Gastroesophageal sphincter (tissue), 4 donors: ENCODE results near the gene CDH22. TPM values are rescaled to one million over a fixed set of nuclear protein-coding genes. Genes with fewer than 3 reads are reported as not detected.
A peak's percentile ranks its signal among the peaks of the same experiment; 100 is the strongest.

Experiments used
- ATAC-seq: fragments of 150-250 bp; one replicate; pipeline ENCODE4 v1.9.1; 2016; ENCODE audit warnings: mild to moderate bottlenecking, moderate library complexity
- H3K27ac ChIP-seq, 4 donors: fragments of 200-600 bp; sonication (generic) in 3 of 4; 1 replicate in 3 of 4; 2 replicates in 1 of 4; pipeline ENCODE4 v1.5.1; 2016 to 2019
- H3K27me3 ChIP-seq: fragments of 200-600 bp; sonication (generic); one replicate; pipeline ENCODE4 v1.5.1; 2019
- H3K36me3 ChIP-seq, 2 donors: fragments of 200-600 bp; sonication (generic); one replicate each; pipeline ENCODE4 v1.5.1; 2019; ENCODE audit warnings: control low read depth in 1 of 2
- H3K4me1 ChIP-seq, 3 donors: fragments of 200-600 bp; sonication (generic); 1 replicate in 2 of 3; 2 replicates in 1 of 3; pipeline ENCODE4 v1.5.1; 2016 to 2019; ENCODE audit warnings: control low read depth in 2 of 3
- H3K4me3 ChIP-seq, 2 donors: fragments of 200-600 bp; sonication (generic); one replicate each; pipeline ENCODE4 v1.5.1; 2019; ENCODE audit warnings: mild to moderate bottlenecking in 1 of 2, moderate library complexity in 1 of 2
- H3K9me3 ChIP-seq, 3 donors: fragments of 200-600 bp; sonication (generic); one replicate each; pipeline ENCODE4 v1.5.1; 2017 to 2019; ENCODE audit warnings: control low read depth in 2 of 3
- EP300 ChIP-seq: sonication (generic); formaldehyde crosslinking; IDR thresholded peaks from one replicate; pipeline ENCODE4 v1.6.1; 2017; ENCODE audit warnings: antibody characterized with exemption, mild to moderate bottlenecking
- POLR2A ChIP-seq, 2 donors: fragments of 450-650 bp; IDR thresholded peaks; one replicate each; pipeline ENCODE4 v1.6.1; 2017; ENCODE audit warnings: antibody characterized with exemption in 2 of 2, mild to moderate bottlenecking in 2 of 2, moderate library complexity in 1 of 2
- POLR2AphosphoS5 ChIP-seq: sonication (generic); formaldehyde crosslinking; IDR thresholded peaks from one replicate; pipeline ENCODE4 v1.6.1; 2017; ENCODE audit warnings: antibody characterized with exemption
- WGBS, 2 donors: methylation state at CpG; one replicate each; pipeline ENCODE4 v1.1.5; 2018; ENCODE audit warnings: low coverage in 1 of 2; 5-methylcytosine and 5-hydroxymethylcytosine counted together
- total RNA-seq, 4 donors: library from RNA; depleted of rRNA; stranded (reverse); fragments of >200 nt; gene quantifications; one replicate each; pipeline ENCODE4 v1.1.0, GENCODE V29; 2016
- TF ChIP-seq, protein P1 (sequence below), 4 experiments: fragments of 200-600 bp in 2 of 4; fragments of 450-650 bp in 2 of 4; sonication (generic) in 1 of 4; IDR thresholded peaks; one replicate each; pipeline ENCODE4 v1.5.1; 2017 to 2019; ENCODE audit warnings: antibody characterized with exemption in 4 of 4, mild to moderate bottlenecking in 2 of 4, moderate library complexity in 2 of 4

The CDH22 gene
- total RNA-seq, 4 donors from 2014 or later = 0.15 TPM; not detected in 3

DNA sequence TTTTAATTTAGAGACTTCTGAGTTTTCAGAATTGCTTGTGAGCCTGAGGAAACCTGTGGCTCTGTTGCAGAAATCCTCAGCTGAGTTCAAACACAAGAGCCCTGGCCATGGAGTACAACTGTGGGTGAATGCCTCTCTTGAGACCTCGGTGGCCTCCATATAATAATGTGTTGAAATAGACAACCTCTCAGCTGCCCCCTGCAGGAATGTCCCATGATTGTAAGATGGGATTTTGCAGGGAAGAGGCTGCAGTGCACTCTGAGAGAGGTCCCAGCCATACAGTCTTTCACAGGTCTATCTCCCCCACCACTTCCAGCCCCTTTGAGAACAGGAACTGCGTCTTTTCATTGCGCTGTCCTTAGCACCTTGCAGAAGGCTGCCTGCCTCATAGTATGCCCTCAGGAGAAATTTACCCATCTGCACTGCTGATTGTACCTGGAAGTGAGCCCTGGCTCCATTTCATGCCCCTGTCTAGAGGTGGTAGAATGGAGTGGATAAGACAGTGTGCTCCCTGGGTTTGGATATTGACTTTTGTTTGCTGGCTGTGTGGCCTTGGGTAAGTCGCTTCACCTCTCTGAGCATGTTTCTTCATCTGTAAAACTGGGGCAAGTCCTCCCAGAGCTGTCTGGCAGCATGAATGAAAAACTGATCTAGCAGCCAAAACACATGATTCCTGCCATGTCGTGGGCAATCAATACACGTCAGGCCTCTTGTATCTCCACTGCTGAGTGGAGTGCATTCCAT, 16.8 kb upstream of the CDH22 start:
- Histone ChIP-seq H3K9me3 (no peaks in the 10 kb centered on the region), H3K4me3 (no peak overlapping the region), H3K4me1 (no peaks in the 10 kb centered on the region), H3K27me3 (peaks cover 96% of the 10 kb centered on the region), H3K27ac (no peak overlapping the region), H3K36me3 (no peaks in the 10 kb centered on the region)
- 52 to 73% methylated on average over 2 to 6 of the region's 6 CpGs for WGBS, 2 donors
- TF ChIP-seq, protein P1, sequence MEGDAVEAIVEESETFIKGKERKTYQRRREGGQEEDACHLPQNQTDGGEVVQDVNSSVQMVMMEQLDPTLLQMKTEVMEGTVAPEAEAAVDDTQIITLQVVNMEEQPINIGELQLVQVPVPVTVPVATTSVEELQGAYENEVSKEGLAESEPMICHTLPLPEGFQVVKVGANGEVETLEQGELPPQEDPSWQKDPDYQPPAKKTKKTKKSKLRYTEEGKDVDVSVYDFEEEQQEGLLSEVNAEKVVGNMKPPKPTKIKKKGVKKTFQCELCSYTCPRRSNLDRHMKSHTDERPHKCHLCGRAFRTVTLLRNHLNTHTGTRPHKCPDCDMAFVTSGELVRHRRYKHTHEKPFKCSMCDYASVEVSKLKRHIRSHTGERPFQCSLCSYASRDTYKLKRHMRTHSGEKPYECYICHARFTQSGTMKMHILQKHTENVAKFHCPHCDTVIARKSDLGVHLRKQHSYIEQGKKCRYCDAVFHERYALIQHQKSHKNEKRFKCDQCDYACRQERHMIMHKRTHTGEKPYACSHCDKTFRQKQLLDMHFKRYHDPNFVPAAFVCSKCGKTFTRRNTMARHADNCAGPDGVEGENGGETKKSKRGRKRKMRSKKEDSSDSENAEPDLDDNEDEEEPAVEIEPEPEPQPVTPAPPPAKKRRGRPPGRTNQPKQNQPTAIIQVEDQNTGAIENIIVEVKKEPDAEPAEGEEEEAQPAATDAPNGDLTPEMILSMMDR (IDR thresholded peaks at IDR 0.05) = peak in 3 of 4 experiments; percentile 6 to 21 (median 16)
- TF ChIP-seq EP300 = no peak
- no peak for ATAC-seq

DNA sequence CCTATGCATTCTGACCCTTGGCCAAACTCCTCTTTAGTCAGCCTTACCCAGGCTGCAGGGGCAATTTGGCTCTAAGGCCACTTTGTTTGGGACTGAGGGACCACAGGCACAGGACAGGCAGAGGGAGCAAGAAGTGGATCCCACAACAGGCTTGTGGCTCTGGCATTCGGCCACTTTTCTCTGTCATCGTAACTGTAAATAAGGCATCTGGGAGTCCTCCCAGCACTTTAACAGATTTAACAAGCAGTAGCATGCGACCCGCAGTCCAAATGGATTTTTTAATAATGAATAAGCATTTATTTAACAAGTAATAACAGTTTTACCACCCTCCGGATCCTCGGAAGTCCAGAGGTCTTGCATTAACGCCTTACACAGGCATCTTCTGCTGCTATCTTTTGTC, 16.1 kb upstream of the CDH22 start:
- ATAC-seq = no peak
- Histone ChIP-seq H3K4me3 (no peak overlapping the region), H3K9me3 (no peaks in the 10 kb centered on the region), H3K27ac (no peak overlapping the region), H3K36me3 (no peaks in the 10 kb centered on the region), H3K27me3 (peaks cover 96% of the 10 kb centered on the region), H3K4me1 (no peaks in the 10 kb centered on the region)
- 40 to 57% methylated on average over 5 to 6 of the region's 7 CpGs for WGBS, 2 donors
- TF ChIP-seq, protein P1 (IDR thresholded peaks at IDR 0.05) = no peak
- TF ChIP-seq POLR2AphosphoS5 = no peak
- TF ChIP-seq EP300 = no peak
- no peak for TF ChIP-seq POLR2A (IDR thresholded peaks at IDR 0.05)

DNA sequence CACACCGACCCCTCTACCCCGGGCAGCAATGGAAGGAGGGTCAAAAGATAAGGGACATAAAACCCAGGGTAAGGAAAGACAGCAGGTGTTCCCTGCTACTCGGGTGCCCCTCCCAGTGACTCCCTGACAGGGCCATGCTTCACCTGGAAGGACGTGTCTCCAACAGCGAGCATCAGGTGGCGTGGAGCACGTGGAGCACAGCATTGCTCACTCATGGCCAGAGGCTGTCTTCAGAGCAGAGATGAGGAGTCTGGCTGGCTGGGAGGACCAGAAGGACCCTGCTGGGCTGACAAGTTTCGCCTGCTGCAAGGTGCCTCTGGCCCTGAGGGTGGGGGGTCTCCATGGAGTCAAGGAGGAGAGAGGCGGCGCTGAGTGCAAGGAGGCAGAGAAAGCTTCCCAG, 15.3 kb upstream of the CDH22 start:
- Histone ChIP-seq H3K9me3 (no peaks in the 10 kb centered on the region), H3K4me3 (no peak overlapping the region), H3K4me1 (no peaks in the 10 kb centered on the region), H3K36me3 (no peaks in the 10 kb centered on the region), H3K27me3 (peaks cover 94% of the 10 kb centered on the region), H3K27ac (no peak overlapping the region)
- TF ChIP-seq POLR2AphosphoS5 = no peak
- TF ChIP-seq, protein P1 (IDR thresholded peaks at IDR 0.05) = no peak
- no peak for TF ChIP-seq EP300
- TF ChIP-seq POLR2A (IDR thresholded peaks at IDR 0.05) = no peak
- 53% methylated on average over 3 of the region's 10 CpGs; no CpG with 5 or more reads in 1 of the 2 donors for WGBS, 2 donors
- no peak for ATAC-seq

DNA sequence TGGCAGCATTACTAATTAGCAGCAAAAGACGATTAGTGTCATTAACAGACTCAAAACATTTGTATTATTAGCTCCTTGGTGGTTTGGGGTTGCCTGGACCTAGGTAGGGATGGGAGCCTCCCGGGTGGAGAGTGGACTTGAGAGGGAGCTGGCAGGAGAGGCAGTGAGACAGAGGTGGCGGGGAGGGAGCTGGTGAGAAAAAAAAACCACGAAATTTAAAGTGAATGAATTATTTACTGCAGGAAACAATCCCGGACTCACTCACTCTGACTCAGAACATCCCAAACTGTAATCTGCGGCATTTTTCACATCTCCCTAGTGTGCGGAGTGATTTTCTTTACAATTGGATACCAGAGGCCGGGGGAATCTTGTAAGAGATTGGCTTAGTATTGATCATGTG, 14.3 kb upstream of the CDH22 start:
- TF ChIP-seq POLR2A (IDR thresholded peaks at IDR 0.05) = no peak
- TF ChIP-seq EP300 = no peak
- TF ChIP-seq POLR2AphosphoS5 = no peak
- TF ChIP-seq, protein P1 (IDR thresholded peaks at IDR 0.05) = no peak
- ATAC-seq = no peak
- Histone ChIP-seq H3K36me3 (no peaks in the 10 kb centered on the region), H3K27ac (no peak overlapping the region), H3K4me3 (no peak overlapping the region), H3K9me3 (no peaks in the 10 kb centered on the region), H3K27me3 (peaks cover 94% of the 10 kb centered on the region), H3K4me1 (no peaks in the 10 kb centered on the region)
- 33 to 55% methylated on average over 3 to 5 of the region's 8 CpGs for WGBS, 2 donors

DNA sequence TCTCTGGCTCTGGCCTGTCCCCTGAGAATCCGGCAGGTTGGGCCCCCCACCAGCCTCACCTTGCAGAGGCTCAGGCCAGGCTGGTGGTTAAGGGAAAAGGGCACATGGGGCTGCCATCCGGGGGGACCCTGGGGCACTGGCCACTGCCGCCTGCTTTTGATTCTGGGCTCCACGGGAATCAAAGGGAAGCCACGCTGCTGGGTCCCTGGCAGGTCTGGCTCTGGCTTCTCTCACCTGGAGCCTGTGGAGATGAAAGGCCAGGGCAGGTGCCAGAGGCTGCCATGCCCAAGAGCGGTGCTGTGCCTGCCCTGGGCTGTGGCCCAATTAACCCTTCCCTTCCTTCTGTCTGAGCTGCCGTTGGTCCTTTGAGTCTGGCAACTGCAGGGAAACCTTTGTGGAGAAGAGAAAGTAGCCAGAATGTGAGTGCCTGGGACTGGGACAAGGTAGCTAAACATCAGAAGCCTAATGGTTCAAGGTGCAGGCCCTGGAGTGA, 9.4 kb upstream of the CDH22 start:
- Histone ChIP-seq H3K4me3 (no peak overlapping the region), H3K27ac (no peak overlapping the region), H3K27me3 (peaks cover 94% of the 10 kb centered on the region), H3K4me1 (peaks cover 0 to 3% (median under 1%) of the 10 kb centered on the region in 3 donors), H3K9me3 (no peaks in the 10 kb centered on the region), H3K36me3 (no peaks in the 10 kb centered on the region)
- no CpG with 5 or more reads among the region's 7 CpGs for WGBS, 2 donors
- TF ChIP-seq, protein P1 (IDR thresholded peaks at IDR 0.05) = no peak
- TF ChIP-seq EP300 (no peak), POLR2A (IDR thresholded peaks at IDR 0.05) (no peak), POLR2AphosphoS5 (no peak)
- ATAC-seq = no peak
